Eye (tissue), 1 donor: ENCODE results near the gene TSPAN9.

Experiments used
- DNase-seq: peaks from one replicate; pipeline ENCODE4 v3.0.0-alpha.2; 2015

Gene TSPAN9

DNA sequence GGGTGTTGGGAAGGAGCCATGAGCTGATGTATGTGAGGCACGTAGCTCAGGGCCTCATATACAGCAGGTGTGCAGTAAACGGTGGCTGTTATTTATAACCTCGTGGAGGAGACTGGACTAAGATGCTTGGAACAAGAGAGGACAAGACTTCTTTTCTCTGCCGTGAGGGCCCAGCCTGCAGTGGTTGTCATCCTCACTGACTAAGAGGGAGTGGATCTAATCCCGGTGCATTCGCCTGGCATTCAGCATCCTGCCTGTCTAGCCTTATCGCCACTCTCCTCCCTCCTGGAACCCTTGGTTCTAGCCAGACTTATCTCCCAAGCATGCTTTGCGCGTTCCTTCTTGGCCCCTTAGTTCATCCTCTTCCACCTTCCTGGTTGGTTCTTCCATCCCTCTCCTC lies 3.9 kb downstream of the TSPAN9 start:
- no peak for DNase-seq

DNA sequence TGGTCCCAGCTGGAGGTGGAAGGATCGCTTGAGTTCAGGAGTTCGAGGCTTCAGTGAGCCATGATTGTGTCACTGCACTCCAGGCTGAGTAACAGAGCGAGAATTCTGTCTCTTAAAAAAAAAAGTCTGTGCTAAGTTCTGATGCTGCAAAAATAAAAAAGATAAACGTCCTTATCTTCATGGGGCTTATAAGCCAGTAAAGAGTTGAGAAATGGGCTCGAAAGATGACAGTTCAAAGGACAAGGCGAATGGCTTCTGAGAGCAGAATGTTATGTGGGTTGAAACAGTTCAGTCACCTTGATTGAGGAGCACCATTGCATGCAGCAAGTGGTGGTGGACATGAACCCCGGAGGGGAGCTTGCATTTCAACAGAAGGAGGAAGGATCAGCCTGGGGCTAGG lies 4.7 kb downstream of the TSPAN9 start:
- no peak for DNase-seq

DNA sequence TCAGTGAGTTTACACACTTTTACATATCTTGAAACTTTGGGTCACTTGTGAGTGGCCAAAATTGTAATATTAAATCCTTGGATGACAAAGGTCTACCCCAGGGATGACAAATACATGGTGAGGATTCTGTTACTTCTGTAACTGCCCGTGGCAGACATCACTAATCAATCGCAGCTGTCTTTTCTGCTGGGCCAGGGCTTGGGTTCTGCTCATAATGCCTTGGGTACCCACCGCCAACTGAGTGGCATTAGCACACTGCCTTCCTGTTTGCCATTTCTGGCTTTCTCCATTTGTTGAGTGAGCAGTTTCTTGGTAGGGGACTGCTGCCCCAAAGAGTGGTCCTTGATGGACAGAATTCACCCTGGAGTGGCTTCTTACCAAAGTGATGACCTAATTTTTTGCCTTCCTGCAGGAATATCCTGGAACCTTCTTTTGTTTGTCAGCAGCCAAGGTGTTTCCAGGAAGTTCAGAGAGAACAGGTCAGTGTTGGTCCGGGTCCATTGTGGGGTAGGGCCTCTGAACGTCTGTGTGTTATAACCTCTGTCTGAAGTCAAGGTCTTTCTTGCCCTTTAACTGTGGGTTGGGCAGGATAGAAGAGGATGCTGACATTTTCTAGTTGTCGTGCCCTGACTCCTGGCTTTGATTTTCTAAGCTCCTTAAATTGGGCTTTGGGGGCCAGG lies 6.2 kb downstream of the TSPAN9 start:
- DNase-seq: no peak

DNA sequence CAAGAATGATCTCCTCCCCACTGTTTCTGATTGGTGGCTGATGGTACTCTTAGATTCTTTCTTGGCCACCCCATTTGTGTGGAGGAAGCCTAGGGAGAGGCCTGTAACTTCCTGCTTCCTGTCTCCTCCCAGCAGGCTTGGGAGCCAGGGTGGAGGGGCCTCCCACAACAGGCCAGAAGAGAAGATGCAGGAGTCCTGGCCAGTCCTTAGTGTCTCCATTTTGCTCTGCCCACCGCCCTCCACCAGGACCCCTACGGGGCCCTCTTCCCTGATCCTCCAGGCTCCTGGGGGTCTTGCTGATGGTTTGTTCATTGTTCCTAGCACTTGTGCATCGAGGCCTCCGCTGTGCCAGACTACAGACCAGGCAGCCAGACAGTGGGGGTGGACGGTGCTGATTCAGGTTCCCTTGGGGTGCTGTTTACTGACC lies 6.8 kb downstream of the TSPAN9 start:
- no peak for DNase-seq

DNA sequence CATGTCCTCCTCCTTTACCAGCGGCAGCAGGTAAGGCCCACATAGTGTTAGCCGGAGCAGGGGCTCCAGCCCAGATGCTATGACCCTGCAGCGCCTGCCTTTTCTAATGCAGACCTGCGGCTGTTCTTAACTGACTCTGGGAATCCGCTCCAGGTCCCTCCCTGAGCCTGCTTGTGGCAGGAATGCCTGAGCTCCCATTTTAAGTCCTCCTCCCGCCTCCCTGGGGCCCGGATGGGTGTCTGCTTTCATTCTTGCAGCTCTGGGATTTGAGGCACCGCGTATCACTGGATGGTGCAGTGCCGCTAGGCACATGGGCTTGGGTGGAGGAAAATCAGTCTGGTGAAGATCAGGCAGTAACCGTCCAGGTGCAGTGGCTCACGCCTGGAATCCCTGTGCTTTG lies 7.6 kb downstream of the TSPAN9 start:
- DNase-seq: peak; percentile 48

DNA sequence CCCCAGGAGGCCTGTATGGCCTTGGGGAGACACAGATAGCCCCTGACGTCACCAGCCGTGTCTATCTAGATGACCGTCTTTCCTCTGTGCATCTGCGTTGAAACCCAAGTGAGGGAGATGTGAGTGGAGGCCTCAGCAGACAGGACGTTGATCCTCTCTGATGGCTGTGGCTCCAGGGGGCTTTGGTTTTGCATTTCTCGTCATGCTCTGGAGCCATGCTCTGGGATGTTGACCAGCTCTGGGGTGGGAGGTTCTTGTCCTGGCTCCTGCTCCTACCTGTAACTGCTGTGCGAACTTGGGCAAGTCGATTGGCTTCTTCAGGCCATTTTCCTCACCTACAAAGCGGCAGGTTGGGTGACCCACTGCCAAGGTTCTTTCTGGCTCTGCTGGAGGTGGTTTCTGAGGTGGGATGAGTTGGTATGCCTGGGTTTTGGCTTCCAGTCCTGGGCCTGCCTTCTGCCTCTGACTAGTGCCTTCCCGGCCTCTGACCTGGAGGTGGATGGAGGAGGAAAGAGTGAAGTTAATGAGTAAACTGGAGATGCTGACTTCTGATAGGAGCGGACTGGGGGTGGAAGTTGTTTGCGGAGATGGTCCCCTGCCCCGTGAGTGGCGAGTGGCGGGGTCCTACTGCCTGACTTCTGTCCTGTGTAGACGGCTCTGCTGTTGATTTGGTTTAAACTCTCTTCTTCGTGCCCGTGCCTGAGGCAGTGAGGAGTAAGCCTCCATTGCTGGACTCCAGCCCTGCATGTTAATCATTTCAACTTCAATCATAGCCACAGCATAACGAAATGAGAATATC lies 8.4 kb downstream of the TSPAN9 start:
- DNase-seq: no peak

DNA sequence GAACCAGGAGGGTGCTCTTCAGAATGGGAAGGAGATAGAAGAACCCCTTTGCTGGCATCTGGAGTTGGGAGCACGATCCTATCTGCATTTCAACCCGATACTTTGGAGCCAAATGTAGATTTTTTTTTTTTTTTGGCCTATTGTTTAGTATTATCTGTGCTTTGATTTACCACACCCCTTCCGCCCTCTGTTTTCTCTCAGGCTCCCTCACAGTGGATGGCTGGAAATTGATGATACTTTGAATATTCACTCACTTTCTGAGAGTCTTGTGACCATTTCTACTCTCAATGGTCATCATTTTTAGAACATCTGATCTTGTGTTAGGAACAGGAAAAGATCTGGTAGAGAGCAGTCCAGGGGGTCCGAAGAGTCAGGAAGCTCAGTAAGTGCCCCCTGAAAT lies 9.0 kb downstream of the TSPAN9 start:
- no peak for DNase-seq

DNA sequence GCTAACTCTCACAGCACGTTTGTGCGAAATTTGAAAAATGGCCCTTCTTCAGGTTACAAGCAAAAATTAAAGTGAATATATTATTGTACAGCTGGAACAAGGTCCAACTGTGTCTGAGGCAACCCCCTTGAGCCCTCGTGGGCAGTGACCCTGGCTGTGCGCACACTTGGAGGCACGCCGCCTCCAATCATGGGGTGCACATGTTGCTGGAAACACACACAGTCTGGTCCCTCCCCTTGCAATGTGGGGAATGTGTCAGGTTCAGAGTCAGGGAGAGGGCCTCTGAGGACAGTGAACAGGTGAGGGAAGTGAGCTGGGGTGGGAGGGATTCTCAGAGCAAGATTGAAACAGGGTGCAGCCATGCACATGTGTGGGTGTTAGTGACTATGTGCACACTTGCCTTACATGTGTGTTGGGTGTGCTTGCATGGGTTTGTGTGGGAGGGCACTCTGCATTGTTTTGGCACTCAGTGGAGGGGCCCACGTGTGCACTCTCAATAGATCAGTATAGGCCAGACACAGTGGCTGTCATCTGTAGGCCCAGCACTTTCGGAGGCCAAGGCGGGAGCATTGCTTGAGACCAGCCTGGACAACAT lies 9.6 kb downstream of the TSPAN9 start:
- DNase-seq: no peak

DNA sequence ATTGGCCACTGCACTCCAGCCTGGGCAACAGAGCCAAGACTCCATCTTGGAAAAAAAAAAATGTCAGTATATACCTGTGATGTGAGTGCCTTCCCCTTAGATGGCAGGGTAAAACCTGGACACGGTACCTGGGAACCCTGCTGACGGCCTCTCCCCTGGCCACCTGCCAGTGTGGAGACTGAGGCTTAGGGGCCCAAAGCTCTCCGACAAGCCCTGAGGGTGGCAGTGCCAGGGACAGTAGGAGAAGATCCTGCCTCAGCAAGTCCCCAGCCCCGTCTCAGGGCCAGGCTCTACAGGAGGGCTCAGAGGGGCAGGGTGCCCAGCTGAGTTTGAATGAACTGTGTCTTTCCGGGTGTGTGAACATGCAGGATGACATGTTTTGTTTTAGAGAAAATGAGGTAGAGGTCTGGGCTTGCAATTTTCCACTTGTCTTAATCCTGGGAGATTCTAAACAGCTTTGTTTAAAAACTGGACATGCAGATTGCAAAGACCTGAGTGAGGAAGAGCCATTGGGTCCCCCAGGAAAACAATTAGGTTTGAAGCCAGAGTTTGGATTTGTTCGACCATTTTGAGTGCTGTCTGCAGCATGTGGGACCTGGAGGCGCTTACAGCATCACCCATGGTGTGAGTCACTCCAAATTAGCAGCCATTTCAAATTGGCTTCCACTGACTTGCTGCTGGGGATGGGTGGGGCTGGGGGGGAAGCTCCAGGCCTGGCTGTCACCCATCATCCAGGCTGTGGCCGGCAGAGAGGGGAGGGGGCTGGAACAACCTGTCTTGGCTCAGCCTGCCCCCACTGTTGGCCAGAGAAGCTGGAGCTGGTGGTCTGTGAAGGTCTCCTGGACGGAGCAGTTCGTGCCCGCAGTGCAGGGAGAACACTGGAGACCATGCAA lies 10.8 kb downstream of the TSPAN9 start:
- DNase-seq: peak; percentile 45

DNA sequence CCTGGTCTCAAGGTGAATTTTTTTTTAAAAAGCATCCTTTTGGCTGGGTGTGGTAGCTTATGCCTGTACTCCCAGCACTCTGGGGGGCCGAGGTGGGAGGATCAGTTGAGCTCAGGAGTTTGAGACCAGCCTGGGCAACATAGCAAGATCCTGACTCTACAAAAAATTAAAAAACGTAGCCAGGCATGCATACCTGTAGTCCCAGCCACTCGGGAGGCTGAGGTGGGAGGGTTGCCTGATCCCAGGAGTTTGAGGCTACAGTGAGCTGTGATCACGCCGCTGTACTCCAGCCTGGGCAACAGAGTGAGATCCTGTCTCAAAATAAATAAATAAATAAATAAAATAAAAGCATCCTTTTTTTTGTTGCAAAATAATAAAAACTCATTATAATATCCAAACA lies 12.4 kb downstream of the TSPAN9 start:
- no peak for DNase-seq

DNA sequence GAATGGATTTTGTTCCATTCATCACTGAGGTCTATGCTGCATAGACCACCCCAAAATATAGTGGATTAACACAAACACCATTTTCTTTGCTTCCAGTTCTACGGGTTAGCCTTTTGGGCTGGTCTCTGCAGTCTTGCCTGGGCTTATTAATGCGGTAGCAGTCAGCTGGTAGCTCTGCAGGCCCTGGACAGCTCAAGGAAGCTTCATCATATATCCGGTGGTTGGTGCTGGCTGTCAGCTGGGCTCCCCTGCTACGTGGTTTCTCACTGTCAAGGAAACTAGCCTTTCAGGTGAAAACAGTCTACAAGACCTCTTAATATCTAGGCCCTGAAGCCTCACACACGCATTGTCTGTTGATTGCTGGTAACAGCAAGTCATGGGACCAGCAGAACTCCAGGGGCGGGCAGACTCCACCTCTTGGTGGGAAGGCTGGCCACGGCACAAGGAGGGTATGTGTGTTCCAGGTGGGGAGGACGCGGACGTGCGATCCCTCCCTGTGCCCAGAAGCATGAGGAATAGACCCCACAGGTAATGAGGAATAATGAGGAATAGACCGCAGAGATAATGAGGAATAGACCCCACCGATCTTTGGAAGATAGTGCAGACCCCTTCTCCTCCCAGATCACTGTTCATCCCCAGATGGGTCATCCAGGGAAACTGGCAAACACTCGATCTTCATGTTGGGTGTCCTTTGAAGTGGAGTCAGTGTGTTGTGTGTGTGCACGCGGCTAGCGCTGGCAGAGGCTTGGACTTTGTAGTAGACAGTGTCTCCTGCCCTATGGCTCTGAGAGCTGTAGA lies 13.3 kb downstream of the TSPAN9 start:
- DNase-seq: no peak

DNA sequence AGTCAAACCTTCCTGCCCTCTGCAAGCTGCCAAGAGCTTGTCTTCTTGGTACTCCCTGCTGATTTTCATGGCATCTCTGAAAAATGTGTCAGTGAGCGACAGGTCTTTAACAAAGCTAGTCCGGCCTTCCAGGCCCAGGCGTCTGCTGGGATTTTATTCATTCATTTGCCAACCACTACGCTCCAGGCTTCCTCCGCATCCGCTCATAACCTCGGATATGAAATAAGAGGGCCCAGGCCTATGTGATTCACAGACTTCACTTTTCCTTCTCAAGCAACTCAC lies 13.8 kb downstream of the TSPAN9 start:
- DNase-seq: no peak

DNA sequence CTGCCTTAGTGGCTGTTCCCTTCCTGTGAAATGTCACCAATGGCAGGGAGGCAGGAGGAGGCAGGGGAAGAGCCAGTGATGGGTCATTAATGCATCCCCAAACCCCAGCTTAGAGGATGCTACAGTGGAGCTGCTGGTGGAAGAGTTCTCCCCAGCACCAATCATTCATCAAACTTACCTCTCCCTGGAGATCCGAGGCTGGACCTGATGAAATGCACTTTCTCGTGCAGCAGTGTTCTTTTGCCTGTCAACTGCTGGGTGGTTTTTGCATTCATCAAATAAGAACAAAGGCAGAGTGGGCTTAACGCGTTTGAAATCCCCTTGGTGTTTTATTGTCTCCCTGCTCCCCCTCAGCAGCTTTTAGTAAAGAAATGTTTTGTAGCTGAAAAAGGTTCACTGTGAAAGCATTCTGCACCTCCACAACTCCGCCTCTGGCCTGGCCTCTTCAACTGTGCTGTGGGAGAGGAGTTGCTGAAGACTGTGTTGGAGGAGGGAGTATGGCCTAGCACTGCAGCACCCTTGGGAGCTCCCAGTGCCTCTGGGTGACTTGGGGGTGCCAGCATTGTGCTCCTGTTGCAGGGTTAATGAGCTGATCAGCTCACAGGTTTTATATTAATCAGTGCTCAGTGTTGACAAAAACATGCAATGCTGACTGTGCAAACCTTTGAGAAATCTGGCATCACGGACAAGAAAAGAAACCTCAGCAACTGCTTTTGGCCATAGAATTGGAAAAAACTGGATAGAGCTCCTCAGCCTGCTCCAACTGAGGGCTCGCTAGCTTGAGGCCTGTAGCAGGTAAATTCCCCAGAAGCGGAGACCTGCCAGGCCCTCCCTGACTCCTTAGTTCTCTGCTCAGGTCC lies 14.4 kb downstream of the TSPAN9 start:
- DNase-seq: no peak

DNA sequence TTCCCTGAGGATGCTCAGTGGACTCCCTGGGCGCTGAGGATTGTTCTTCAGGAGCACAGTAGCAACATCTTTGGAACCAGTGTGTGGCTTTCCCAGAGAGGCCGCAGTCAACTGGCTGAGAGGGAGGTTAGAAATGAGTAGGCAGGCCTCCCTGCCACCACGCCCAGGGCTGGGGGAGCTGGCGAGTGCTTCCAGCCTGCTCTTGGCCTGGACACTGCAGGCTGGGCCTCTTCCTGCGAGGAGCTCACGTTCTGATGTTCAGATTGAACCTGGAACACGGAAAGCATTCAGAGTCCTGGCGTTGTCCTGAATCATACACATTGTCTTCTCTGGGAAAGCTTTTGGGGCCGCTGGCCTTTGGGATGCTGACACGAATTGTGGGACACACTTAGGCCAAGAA lies 15.6 kb downstream of the TSPAN9 start:
- DNase-seq: no peak

DNA sequence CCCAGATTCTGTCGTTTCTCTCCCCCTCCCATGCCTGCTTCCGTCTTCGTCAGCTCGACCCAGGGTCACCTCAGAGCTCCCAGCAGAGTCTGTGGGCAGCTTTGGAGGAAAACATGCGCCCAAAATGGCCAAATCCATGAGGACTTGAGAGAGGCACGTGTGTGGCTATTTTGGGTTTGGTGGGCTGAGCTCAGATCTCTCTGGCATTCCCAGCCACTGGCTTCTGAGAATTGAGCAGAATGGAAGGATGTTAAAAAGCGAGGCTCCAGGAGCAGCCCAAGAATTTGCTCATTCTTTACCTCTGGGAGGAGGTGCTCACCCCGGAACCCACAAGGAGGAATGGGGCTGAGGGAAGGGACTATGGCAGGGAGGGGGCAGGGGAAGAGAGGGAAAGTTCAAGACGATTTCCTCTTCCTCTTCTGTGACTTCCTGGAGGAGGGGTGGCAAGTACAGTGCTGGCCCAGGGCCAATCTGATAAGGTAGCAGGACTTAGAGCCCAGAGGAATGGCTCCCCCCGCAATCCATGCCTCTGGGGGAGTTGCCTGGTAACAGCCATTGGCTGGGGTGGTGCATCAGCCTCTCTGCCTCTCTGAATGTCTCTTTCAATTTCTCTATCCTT lies 20.1 kb downstream of the TSPAN9 start:
- DNase-seq: no peak

DNA sequence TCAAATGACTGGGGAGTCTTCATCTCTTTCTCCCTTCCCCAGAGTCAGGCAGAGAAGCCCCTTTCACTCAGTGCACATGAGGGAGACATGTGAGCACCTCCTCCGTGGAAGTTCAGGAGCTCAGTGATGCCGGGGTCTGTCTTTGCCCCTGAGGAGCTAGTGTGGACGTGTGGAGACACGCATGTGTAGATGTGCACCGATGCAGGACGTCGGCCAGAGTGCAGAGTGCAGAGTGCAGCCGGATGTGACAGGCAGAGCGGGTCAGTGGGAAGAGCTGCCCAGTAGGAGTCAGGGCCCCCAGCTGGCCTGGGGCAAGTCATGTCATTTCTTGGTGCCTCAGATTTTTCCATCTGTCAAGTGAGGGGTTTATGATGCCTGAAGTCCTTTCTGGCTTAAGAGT lies 20.7 kb downstream of the TSPAN9 start:
- DNase-seq: no peak

DNA sequence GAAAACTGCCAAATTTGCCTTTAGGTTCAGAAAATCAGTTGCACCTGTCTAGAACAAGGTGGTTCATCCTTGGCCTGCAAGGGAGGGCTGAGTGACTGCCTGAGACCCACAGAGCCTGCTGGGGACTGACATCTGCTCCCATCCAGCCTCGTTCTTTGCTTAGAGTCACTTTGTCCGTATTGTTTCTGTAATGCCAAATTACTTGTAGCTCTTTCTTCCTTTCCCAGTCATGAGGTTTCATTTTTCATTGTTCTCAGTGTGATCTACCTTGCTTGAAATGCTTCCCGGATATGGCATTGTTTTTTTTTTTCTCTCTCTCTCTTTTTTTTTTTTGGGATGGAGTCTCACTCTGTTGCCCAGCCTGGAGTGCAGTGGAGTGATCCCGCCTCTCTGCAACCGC lies 21.3 kb downstream of the TSPAN9 start:
- no peak for DNase-seq

DNA sequence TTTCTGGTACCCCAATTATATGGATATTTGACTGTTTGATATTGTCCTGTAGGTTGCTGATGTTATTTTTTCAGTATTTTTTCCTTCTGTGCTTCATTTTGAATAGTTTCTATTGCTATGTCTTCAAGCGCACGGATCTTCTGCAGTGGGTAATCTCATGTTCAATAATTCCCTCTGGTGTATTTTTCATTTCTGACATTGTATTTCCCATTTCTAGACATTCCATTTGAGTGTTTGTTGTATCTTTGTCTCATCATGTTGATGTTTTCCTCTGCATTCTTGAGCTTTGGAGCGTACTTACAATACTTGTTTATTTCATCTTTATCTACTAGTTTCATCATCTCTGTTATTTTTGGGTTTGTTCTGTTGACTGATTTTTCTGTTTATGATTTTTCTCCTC lies 22.0 kb downstream of the TSPAN9 start:
- no peak for DNase-seq

DNA sequence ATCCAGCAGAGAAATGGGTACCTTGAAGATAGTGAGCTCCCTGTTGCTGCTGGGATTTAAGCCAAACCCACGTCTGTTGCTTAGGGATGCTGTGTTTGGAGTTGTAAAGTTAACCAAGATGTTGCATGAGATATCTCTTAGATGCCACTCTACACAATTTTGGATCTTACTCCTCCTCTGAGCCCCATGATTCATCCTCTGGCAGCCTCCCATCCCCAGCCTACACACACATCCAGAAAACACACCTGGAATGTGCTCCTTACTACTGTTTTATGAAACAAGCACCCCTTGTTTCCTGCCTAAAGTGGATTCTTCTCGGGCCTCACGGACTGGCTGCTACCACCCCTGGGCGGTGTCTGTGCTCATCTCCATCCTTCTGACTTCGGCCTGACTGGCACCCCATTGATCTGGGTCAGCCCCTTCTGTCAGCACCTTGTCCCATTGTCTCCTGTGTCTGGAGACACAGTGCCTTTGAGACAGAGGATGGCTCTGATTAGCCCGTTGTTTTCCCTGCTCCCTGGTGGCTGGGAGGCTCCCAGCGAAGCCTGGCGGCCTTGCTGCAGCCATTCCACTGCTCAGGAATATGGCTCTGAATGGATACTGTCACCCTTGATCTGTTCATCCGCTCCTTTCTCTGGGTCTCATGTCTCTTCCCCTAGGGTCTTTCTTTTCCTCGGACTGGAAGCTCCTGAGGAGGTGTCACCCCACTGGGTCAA lies 24.3 kb downstream of the TSPAN9 start:
- DNase-seq: no peak

DNA sequence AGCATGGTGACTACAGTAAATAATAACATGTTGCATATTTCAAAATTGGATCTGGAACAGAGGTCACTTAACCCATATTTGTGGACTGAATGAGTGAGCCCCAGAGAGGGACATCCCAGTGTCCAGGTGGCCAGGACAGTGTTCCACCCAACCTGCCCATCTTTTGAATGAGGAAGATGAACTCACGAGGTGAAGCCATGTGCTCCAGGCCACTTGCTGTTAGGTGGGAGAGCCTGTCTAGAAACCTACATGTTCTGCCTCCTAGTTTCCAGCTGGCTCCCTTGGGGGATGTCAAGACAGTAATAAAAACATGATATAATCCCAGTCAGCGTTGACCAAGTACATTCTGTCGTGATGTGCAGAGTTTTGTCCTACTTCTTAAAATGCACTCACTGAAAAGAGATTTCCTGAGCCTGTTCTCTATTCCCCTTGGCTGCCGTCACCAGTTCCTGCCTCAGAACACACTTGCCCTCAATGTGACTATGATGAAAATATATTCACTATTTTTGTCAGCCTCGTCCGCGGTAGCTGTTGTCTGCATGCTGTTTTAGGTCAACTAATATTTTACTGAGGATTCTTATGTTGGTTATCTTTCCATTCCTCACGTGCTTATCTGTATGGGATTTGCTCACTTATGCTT lies 25.7 kb downstream of the TSPAN9 start:
- no peak for DNase-seq
